SU-DHL-6 (cell line): ENCODE results near the gene BHLHE41.

Experiments
- H2AFZ ChIP-seq: fragments of 200-600 bp; sonication (generic); 2 replicates; pipeline ENCODE4 v1.6.1; 2014; ENCODE audit warnings: low read depth, mild to moderate bottlenecking, moderate library complexity, mixed read lengths, antibody characterized with exemption, low read length; ENCODE audit not compliant: severe bottlenecking
- H3F3A ChIP-seq: fragments of 200-600 bp; shearing (Covaris generic); 2 replicates; pipeline ENCODE4 v1.6.0; 2016; ENCODE audit warnings: antibody characterized with exemption, mild to moderate bottlenecking; ENCODE audit not compliant: insufficient read depth
- H3K27ac ChIP-seq: fragments of 200-600 bp; sonication (generic); 2 replicates; pipeline ENCODE4 v1.5.1; 2016; ENCODE audit warnings: low read depth, mild to moderate bottlenecking, low read length, moderate library complexity, mixed read lengths
- H3K27me3 ChIP-seq: fragments of 200-600 bp; sonication (generic), shearing (Covaris generic); 2 replicates; pipeline ENCODE4 v1.6.0; 2014; ENCODE audit warnings: mild to moderate bottlenecking, low read length
- H3K36me3 ChIP-seq: fragments of 200-600 bp; sonication (generic); 2 replicates; pipeline ENCODE4 v1.6.1; 2014; ENCODE audit warnings: mild to moderate bottlenecking, low read length, mixed read lengths
- H3K4me2 ChIP-seq: fragments of 300-600, 200-600 bp; shearing (Covaris generic), sonication (generic); 2 replicates; pipeline ENCODE4 v1.6.0; 2014; ENCODE audit warnings: low read length, low read depth, mild to moderate bottlenecking; ENCODE audit not compliant: poor library complexity, severe bottlenecking
- H3K4me3 ChIP-seq: fragments of 200-600 bp; sonication (generic); 2 replicates; pipeline ENCODE4 v1.5.1; 2014; ENCODE audit warnings: antibody characterized with exemption, low read length, mild to moderate bottlenecking, mixed read lengths; ENCODE audit not compliant: insufficient read depth, poor library complexity, severe bottlenecking
- H3K79me2 ChIP-seq: fragments of 200-600 bp; sonication (generic); 2 replicates; pipeline ENCODE4 v1.6.1; 2014; ENCODE audit warnings: mild to moderate bottlenecking, low read length, moderate library complexity; ENCODE audit not compliant: insufficient read depth
- H3K9ac ChIP-seq: fragments of 200-600 bp; sonication (generic); 2 replicates; pipeline ENCODE4 v1.7.0; 2014; ENCODE audit warnings: mild to moderate bottlenecking, low read length
- H3K9me2 ChIP-seq: fragments of 200-600 bp; sonication (generic); replicated peaks from 2 replicates; pipeline ENCODE4 v1.6.1; 2014; ENCODE audit warnings: low read length; ENCODE audit not compliant: insufficient read depth
- H3K9me3 ChIP-seq: fragments of 200-600 bp; sonication (generic); 2 replicates; pipeline ENCODE4 v1.6.1; 2014; ENCODE audit warnings: low read length, mixed read lengths; ENCODE audit not compliant: insufficient read depth
- H4K20me1 ChIP-seq: fragments of 200-600 bp; sonication (generic); 2 replicates; pipeline ENCODE4 v1.6.1; 2014; ENCODE audit warnings: low read depth, mild to moderate bottlenecking, antibody characterized with exemption, low read length, moderate library complexity, mixed read lengths
- CTCF ChIP-seq: fragments of 200-600 bp; sonication (generic); IDR thresholded peaks from one replicate; pipeline ENCODE4 v1.5.1; 2017; ENCODE audit warnings: antibody characterized with exemption, mild to moderate bottlenecking, low read length, moderate library complexity; ENCODE audit not compliant: insufficient read depth, poor library complexity, severe bottlenecking
- EZH2phosphoT487 ChIP-seq: fragments of 200-600 bp; sonication (generic), shearing (Covaris generic); conservative IDR thresholded peaks from 2 replicates; pipeline ENCODE4 v1.6.1; 2018; ENCODE audit warnings: mild to moderate bottlenecking, antibody characterized with exemption, low read length, moderate library complexity, mixed read lengths

The BHLHE41 gene

GRCh38 chr12:26158078-26158764 lies 33.4 kb upstream of the BHLHE41 start:
- H3K9me2 ChIP-seq = no peaks in the 10 kb centered on the region
- H3K79me2 ChIP-seq = no peaks in the 10 kb centered on the region
- H3K27me3 ChIP-seq = no peaks in the 10 kb centered on the region
- H3K4me2 ChIP-seq = no peak overlapping the region
- H3K4me3 ChIP-seq = no peak overlapping the region
- H3K9me3 ChIP-seq = no peaks in the 10 kb centered on the region
- no peak overlapping the region for H3K27ac ChIP-seq
- H3K9ac ChIP-seq = no peak overlapping the region
- TF ChIP-seq EZH2phosphoT487 (no peak), CTCF (no peak)
- H3K36me3 ChIP-seq = no peaks in the 10 kb centered on the region
- no peaks in the 10 kb centered on the region; the same call in 1 of the 2 replicates for H4K20me1 ChIP-seq
- H2AFZ ChIP-seq = no peak overlapping the region
- peaks cover 12% of the 10 kb centered on the region for H3F3A ChIP-seq

- no peak overlapping the region for H3K9ac ChIP-seq
- H3K4me2 ChIP-seq = peak overlapping the region; percentile 45
- H3K27ac ChIP-seq = no peak overlapping the region
- no peaks in the 10 kb centered on the region for H3K79me2 ChIP-seq
- no peaks in the 10 kb centered on the region; the same call in 1 of the 2 replicates for H4K20me1 ChIP-seq
- H3K27me3 ChIP-seq = no peaks in the 10 kb centered on the region
- peaks cover 12% of the 10 kb centered on the region for H3F3A ChIP-seq
- no peak for TF ChIP-seq CTCF
- no peak for TF ChIP-seq EZH2phosphoT487
- H3K4me3 ChIP-seq = no peak overlapping the region
- no peak overlapping the region for H2AFZ ChIP-seq
- no peaks in the 10 kb centered on the region for H3K9me2 ChIP-seq
- H3K36me3 ChIP-seq = no peaks in the 10 kb centered on the region
- H3K9me3 ChIP-seq = no peaks in the 10 kb centered on the region
Observed at GRCh38 chr12:26157001-26157400, 32.2 kb upstream of the BHLHE41 start.

GRCh38 chr12:26156201-26156871 lies 31.5 kb upstream of the BHLHE41 start:
- H3K9me3 ChIP-seq = no peaks in the 10 kb centered on the region
- H3K4me3 ChIP-seq = no peak overlapping the region
- H3K9ac ChIP-seq = no peak overlapping the region
- H4K20me1 ChIP-seq = no peaks in the 10 kb centered on the region; the same call in 1 of the 2 replicates
- TF ChIP-seq CTCF (no peak), EZH2phosphoT487 (no peak)
- no peaks in the 10 kb centered on the region for H3K9me2 ChIP-seq
- H3K27ac ChIP-seq = no peak overlapping the region
- no peaks in the 10 kb centered on the region for H3K79me2 ChIP-seq
- H3F3A ChIP-seq = peaks cover 12% of the 10 kb centered on the region
- no peaks in the 10 kb centered on the region for H3K27me3 ChIP-seq
- H3K4me2 ChIP-seq = peak overlapping the region; percentile 45
- no peaks in the 10 kb centered on the region for H3K36me3 ChIP-seq
- no peak overlapping the region for H2AFZ ChIP-seq
